Measurements from ENCODE around the gene IQSEC1.

DNA sequence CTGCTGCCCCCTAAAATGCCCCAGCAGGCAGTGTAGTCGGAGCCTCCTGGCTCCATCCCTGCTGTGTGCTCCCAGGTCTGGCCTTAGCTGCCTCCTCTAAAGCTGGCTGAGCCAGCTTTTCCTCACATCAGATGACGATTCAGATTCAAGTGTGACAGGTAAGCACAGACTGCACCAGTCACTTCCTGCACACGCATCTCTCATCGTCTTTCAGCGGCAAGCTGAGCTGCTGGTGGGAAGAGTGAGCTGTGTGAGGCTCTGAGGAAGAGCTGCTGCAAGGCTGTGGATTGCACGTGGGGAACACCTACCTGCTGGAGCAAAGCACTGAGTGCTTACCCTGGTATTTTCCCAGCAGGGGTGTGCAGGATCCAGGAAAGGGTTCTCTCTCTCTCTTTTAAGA, 143.4 kb downstream of the IQSEC1 start:
- no peak for TF ChIP-seq CTCF (IDR thresholded peaks at IDR 0.05)
- no peak for TF ChIP-seq POLR2AphosphoS5 (IDR thresholded peaks at IDR 0.05)
- no peak for TF ChIP-seq POLR2A (IDR thresholded peaks at IDR 0.05)

All from prostate gland (tissue), 2 donors.